GM19193 (cell line): ENCODE data around the gene PCSK9.

Experiments
- POLR2A ChIP-seq: IDR thresholded peaks from 4 replicates; pipeline ENCODE4 v1.6.1; 2011; ENCODE audit not compliant: insufficient read depth, insufficient read length; ENCODE audit errors: extremely low read depth

Gene PCSK9

GRCh38 chr1:55061000-55061705 is 21.8 kb downstream of the PCSK9 start:
- TF ChIP-seq POLR2A = no peak

DNA sequence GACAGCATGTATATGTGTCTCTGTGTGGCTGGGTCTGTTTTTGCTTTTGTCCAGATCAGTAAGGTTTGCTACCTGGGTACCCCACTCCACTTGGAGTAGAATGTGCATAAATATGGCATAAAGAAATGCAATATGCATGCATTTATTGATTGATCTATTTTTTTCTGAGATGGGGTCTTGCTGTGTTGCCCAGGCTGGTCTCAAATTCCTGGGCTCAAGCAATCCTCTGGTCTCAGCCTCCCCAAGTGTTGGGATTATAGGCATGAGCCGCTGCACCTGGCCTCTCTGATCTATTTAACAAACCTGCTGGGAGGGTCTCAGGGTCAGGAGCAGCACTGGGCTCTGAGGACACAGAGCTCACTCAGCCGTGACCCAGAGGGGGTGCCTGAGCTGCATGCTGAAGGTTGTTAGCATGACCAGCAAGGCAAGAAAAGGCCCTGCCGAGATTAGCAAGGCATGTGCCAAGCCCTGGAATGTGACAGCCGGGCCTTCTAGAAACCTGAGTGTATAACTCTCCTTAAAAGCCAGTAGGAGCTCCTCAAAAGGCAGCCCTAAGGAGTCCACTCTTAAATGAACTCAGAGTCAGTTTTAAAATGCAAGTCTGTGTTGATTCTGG is 22.5 kb downstream of the PCSK9 start:
- no peak for TF ChIP-seq POLR2A

DNA sequence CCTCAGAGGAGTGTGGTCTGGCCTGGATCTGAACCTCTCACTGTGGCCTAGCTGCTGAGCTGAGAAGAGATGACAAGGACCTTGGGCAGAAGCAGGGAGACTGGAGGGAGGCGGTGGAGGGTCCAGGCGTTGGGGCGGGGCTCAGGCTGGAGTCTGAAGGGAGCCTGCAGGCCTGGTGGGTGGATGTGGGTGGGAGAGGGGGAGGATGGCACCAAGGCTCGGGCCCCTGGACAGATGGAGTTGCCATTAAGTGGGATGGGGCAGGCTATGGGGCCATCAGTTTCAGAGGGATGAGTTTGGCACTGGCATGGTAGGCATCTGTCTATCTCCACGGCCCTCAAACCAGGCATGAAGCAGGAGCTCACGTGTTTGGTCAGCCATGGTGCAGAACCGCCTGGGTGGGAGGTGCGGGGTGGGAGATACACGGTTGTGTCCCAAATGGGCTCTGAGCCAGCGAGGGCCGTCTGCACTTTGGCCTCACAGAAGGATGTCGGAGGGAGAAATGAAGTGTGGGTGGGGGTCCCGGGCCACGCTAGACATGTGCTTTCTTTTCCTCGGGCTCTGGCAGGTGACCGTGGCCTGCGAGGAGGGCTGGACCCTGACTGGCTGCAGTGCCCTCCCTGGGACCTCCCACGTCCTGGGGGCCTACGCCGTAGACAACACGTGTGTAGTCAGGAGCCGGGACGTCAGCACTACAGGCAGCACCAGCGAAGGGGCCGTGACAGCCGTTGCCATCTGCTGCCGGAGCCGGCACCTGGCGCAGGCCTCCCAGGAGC is 23.6 kb downstream of the PCSK9 start:
- no peak for TF ChIP-seq POLR2A

GRCh38 chr1:55063577-55063942 is 24.2 kb downstream of the PCSK9 start:
- no peak for TF ChIP-seq POLR2A

GRCh38 chr1:55064071-55064581 is 24.8 kb downstream of the PCSK9 start:
- TF ChIP-seq POLR2A = no peak

GRCh38 chr1:55064861-55065263 is 25.5 kb downstream of the PCSK9 start:
- TF ChIP-seq POLR2A = no peak

DNA sequence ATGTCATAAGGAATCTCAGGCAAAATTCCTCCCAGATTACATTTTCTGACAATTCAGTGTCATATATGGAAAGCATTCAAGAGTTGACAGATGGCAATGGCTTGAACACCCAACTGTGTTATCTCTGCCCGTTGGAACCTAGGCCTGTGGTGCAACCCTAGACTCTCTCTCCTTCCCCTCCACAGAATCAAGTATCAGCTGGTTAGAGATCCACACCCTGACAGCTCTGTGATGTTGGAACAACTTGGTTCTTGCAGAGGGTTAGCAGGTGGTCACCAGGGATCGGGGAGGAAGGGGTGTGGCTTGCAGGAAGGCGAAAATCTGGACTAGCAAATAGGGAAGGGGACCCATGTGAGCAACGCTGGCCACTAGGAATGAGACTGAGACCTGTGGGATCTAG is 26.3 kb downstream of the PCSK9 start:
- no peak for TF ChIP-seq POLR2A

GRCh38 chr1:55067022-55067778 is 27.9 kb downstream of the PCSK9 start:
- TF ChIP-seq POLR2A = no peak

- TF ChIP-seq POLR2A = no peak
Measured at GRCh38 chr1:55067914-55068313, 28.6 kb downstream of the PCSK9 start.

DNA sequence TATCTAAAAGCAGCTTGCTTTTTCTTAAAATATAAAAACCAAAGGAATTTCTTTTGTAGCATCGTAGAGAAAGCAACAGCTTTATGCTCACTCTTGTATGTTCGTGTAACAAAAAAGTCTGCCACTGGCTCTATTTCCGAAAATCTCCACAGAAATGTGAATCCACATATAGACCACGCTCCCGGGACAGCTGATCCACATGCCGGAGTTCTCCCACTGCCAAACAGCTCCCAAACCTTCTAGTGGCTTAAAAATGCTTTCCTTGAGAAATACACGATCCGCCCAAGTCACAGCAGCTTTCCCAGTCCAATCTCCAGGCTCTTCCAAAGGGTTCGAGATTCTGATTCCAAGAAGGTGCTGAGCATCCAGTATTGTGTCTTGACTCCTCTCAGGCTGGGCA is 29.3 kb downstream of the PCSK9 start:
- TF ChIP-seq POLR2A = no peak

DNA sequence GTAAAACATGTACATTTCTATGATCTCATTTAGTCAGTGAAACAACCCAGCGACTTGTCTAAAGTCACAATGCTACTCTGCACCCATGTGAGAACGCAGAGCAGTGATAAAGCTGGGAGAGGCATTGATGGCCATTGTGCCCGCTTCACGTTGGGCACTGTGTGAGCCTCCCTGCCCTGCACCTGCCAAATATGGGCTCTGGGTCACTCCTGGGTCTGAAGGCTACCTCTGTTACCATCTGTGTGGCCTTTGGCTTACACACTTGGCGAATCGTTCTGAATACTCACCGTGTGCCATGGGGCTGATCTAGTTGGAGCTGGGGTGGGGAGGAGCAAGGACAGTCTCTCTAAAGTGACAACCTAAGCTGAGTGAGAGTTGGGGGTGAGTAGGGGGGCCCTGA is 29.9 kb downstream of the PCSK9 start:
- no peak for TF ChIP-seq POLR2A

DNA sequence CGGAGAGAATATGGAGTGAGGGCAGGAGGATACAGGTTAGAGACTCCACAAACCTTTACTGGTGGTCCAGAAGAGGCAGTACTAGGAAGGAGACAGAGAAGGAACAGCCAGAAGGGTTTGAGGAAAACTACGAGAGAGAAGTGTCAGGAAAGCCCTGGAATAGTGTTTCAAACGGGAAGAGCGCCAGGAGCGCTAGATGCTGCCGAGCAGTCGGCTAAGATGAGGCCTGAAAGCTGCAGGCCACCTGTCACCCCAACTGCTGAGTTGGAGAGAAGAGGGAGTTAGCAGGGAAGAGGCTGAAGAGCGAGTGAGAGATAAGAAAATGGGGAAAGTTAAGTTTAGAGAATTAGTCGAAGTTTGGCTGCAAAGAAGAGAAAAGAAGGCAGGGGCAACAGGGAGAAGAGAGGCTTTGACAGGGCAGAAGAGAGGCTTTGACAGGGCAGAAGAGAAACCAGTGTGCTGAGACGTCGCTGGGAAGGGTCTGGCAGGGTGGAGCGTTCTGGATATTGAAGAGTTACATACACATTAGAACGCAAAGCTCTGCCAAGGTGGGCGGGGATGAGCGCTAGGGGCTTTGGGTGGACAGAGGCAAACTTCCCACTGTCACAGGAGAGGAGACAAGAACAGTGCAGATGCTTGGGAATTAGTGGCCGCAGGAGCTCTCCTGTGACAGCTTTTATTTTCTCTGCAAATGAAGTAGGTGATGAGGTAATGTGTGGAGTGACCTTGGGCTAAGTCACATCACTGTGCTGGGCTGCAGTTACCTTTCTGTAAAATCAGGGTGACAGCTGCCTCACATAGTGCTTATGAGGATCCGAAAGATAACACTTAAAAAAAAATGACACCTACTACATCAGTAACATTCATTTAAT is 31.2 kb downstream of the PCSK9 start:
- TF ChIP-seq POLR2A = no peak

DNA sequence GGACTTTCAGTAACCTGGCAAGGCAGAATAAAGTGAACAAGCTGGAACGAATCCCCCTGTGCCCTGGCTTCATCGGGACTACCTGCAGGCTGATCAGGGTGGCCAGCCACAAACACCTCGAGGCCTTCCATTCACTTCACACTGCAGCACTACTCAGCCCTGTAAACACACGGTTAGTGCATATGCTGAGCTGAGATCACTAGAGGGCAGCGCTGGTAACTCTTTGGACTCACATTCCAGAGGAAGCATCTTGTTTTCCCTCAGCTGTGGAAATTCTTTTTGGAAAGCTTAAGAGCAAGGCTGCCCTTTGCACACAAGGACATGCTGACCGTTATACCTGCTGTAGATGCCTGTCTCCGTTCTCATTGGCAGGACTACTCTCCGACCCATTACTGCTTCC is 32.1 kb downstream of the PCSK9 start:
- TF ChIP-seq POLR2A = no peak

DNA sequence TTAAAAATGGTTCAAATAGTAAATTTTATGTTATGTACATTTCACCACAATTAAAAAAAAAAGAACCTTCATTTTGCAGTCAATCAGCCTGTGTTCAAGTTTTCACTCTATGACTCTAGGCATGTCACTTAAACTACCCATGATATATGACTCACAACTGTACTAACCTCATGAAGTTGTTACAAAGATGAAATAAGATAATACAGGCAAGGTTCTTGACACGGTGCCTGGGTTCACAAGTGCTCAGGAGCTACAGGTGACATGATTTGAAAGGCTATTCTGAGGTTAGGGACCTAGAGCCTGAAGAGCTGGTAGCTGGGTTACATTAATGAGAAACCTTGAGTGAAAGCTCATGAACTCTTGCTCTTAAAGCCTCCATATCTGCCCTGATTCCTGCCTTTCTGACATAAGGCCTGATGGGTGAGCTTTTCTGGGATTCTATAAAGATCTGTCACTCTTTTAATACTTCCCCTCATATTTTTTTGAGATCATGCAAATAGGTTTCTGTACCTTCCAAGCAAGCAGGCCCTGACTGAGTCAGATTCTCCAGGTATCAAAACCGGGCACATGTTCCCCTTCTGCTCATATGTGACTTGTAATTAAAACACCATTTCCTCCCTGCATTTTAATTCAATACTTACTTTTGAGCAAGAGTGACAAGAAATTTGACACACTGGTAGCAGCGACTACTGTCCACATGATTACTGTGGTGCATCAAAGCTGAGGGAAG is 34.0 kb downstream of the PCSK9 start:
- no peak for TF ChIP-seq POLR2A

GRCh38 chr1:55074455-55074854 is 35.1 kb downstream of the PCSK9 start:
- no peak for TF ChIP-seq POLR2A
